HG03378 (cell line): ENCODE measurements around the gene PPP1R13B.

Experiments
- ATAC-seq: cut with Tn5 transposase; IDR thresholded peaks from one replicate; pipeline ENCODE4 v1.9.1; 2021; ENCODE audit warnings: mild to moderate bottlenecking, moderate library complexity; ENCODE audit not compliant: unreplicated experiment

The PPP1R13B gene

GRCh38 chr14:103836976-103837725 lies 10.2 kb downstream of the PPP1R13B start:
- ATAC-seq = no peak

- ATAC-seq = no peak
Observed at GRCh38 chr14:103834956-103835355, 12.4 kb downstream of the PPP1R13B start.

- ATAC-seq = no peak
Observed at GRCh38 chr14:103833711-103834110, 13.7 kb downstream of the PPP1R13B start.

- no peak for ATAC-seq
Observed at GRCh38 chr14:103832046-103832445, 15.3 kb downstream of the PPP1R13B start.

GRCh38 chr14:103830511-103831270 lies 16.7 kb downstream of the PPP1R13B start:
- ATAC-seq = no peak

- ATAC-seq = no peak
Observed at GRCh38 chr14:103828315-103828967, 18.9 kb downstream of the PPP1R13B start.

- ATAC-seq = no peak
Observed at GRCh38 chr14:103825101-103825500, 22.3 kb downstream of the PPP1R13B start.

GRCh38 chr14:103820908-103821307 lies 26.5 kb downstream of the PPP1R13B start:
- ATAC-seq = no peak

- no peak for ATAC-seq
Observed at GRCh38 chr14:103820382-103820781, 27.0 kb downstream of the PPP1R13B start.

GRCh38 chr14:103819503-103820307 lies 27.7 kb downstream of the PPP1R13B start:
- ATAC-seq = no peak

GRCh38 chr14:103818870-103819269 lies 28.5 kb downstream of the PPP1R13B start:
- no peak for ATAC-seq

- ATAC-seq = no peak
Observed at GRCh38 chr14:103818422-103818821, 29.0 kb downstream of the PPP1R13B start.

- no peak for ATAC-seq
Observed at GRCh38 chr14:103817595-103817994, 29.8 kb downstream of the PPP1R13B start.

GRCh38 chr14:103816991-103817390 lies 30.4 kb downstream of the PPP1R13B start:
- no peak for ATAC-seq

GRCh38 chr14:103815253-103815652 lies 32.1 kb downstream of the PPP1R13B start:
- ATAC-seq = no peak

- no peak for ATAC-seq
Observed at GRCh38 chr14:103811189-103811588, 36.2 kb downstream of the PPP1R13B start.

GRCh38 chr14:103808403-103809001 lies 38.9 kb downstream of the PPP1R13B start:
- no peak for ATAC-seq

- ATAC-seq = no peak
Observed at GRCh38 chr14:103806805-103807204, 40.6 kb downstream of the PPP1R13B start.

GRCh38 chr14:103805708-103806107 lies 41.7 kb downstream of the PPP1R13B start:
- no peak for ATAC-seq

GRCh38 chr14:103803661-103804060 lies 43.7 kb downstream of the PPP1R13B start:
- no peak for ATAC-seq
